NCI-H510A (cell line): ENCODE measurements around the gene RNU1-1.
"Not testable (repeated sequence)": the region's sequence is repeated elsewhere in the genome, so short reads cannot be mapped to it uniquely, and the experiment has no call there.

Source experiments
- DNase-seq: peaks from one replicate; lab custom pipeline; 2025; lab: John Stamatoyannopoulos, UW

RNU1-1 gene

DNA sequence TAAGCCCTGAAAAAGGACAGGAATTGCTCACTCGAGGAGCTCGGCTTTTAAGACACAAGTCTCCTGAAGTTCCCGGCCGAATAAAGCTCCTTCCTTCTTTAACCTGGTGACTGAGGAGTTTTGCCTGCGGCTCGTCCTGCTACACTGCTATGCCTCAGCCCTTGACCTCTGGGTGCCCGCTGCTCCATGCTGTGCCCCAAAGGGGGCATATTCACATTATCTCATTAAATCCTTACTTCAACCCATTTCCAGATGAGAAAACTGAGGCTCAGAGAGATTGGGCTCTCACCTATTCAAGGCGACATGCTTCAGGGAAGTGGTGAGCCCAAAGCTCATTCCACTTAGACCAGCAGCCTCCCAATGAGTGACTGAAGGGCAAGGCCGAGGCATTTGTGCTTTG, 20.4 kb downstream of the RNU1-1 start:
- not testable (repeated sequence) for DNase-seq

- DNase-seq = not testable (repeated sequence)
Measured at GRCh38 chr1:16492937-16493336, 21.1 kb downstream of the RNU1-1 start.

GRCh38 chr1:16491056-16491675, 22.9 kb downstream of the RNU1-1 start:
- DNase-seq = no peak

- not testable (repeated sequence) for DNase-seq
Measured at GRCh38 chr1:16489195-16489880, 24.7 kb downstream of the RNU1-1 start.

DNA sequence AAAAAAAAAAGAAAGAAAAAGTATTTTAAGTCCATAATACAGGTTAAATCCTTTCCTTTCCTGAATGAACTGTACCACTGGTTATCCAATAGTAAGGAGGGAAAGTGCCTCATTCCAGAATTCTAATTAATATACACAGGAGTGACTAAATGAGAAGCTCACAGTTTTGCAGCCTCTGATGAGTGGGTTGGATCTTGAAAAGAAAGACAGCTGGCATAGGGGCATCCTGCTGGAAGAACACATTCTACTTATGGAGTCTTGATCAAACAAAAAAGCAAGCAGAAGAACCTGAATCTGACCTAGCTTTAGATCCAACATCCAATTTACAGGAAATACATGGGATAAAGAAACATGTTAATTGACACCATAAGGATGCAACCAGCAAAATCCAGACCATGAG, 27.1 kb downstream of the RNU1-1 start:
- not testable (repeated sequence) for DNase-seq

DNA sequence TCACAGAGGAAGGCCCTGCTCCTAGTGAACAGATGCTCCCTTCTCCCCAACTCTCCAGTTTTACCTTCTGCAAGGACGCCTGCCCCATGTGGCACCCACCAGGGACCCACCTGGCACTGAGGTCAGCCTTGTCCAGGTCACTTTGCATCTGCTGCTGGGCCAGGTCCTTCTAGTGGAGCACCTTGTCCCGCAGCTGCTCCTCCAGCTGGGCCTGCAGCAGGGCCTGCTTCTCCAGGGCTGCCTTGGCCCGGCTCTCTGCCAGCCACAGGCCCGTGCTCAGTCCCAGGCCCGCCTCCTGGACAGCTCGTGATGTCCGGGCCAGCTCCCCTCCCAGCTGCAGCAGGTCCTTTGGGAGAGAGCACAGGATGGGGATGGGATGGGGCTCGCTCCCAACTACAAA, 27.8 kb downstream of the RNU1-1 start:
- not testable (repeated sequence) for DNase-seq

- DNase-seq = no peak
Measured at GRCh38 chr1:16484931-16485330, 29.2 kb downstream of the RNU1-1 start.

DNA sequence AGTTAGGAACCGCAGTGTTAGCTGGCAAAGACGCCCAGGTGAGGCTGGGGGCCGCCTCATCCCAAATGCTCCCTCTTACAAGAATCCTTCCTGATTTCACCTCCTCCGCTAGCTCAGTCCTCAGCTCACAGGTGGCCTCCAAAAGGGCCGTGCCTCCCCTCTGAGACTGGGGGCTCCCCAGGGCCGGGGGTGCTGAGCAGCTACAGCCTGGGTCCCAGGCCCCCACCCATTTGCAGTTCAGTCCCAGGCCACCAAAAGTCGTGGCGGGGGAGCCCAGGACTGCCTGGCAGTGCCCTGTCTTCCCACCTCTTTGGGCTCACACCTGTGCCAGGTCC, 29.6 kb downstream of the RNU1-1 start:
- DNase-seq = no peak

- DNase-seq = not testable (repeated sequence)
Measured at GRCh38 chr1:16483639-16484500, 30.2 kb downstream of the RNU1-1 start.

DNA sequence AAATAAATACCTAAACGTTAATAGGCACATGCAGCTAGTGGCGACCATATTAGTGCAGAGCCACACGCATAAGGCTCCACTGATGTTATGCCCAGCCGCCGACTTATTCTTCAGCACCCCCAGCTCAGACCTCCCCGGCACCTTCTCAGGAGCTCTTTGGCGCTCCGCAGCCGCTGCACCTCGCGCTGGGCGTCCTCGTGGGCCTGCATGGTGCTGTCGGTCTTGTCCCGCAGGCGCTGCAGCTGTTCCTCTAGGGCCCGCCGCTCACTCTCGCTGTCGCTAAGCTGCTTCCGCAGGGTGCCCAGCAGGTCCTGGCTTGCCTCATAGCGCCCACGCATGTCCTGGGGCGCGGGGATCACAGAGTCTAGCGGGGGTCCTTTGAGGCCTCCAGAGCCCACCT, 30.9 kb downstream of the RNU1-1 start:
- not testable (repeated sequence) for DNase-seq

- no peak for DNase-seq
Measured at GRCh38 chr1:16478091-16478490, 36.0 kb downstream of the RNU1-1 start.

- DNase-seq = not testable (repeated sequence)
Measured at GRCh38 chr1:16475771-16476770, 38.0 kb downstream of the RNU1-1 start.

- not testable (repeated sequence) for DNase-seq
Measured at GRCh38 chr1:16474891-16475290, 39.2 kb downstream of the RNU1-1 start.

GRCh38 chr1:16474166-16474800, 39.8 kb downstream of the RNU1-1 start:
- DNase-seq = no peak

DNA sequence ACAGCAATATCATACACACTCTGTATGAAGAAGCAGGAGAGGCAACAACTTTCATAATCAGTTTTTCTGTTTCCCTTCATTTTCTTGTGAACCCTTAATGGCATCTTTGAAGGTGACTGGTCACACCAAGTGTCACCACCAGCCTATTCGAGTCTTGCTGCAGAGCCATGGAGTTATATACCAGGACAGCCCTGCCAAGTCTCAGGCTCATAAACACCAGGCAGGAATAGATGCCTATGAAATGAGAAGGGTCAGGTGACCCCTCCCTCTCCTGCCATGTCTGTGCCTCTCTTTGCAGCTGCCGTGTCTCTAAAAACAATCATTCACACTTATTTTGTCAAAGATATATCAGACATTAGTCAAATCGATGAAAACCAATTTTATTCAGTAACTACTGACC, 45.5 kb downstream of the RNU1-1 start:
- no peak for DNase-seq

DNA sequence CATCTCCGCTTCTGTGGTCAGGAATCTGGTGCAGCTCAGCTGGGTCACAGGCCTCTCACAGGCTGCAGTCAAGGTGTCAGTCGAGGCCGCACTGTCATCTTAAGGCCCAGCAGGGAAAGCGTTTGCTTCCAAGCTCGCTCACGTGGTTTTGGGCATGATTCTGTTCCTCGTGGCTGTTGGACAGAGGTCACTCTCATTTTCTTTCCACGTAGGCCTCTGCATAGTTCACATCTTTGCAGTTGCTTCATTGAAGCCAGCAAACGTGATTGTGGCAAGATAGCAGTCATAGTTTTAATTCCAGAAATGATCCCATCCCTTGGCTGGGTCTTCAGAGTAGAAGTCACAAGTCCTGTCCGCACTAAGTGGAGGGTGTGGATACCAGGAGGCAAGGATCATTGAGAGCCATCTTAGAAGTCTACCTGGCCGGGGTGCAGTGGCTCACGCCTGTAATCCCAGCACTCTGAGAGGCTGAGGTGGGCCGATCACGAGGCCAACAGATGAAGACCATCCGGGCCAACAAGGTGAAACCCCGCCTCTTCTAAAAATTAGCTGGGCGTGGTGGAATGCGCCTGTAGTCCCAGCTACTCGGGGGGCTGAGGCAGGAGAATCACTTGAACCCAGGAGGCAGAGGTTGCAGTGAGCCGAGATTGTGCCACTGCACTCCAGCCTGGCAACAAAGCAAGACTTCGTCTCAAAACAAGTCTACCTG, 49.0 kb downstream of the RNU1-1 start:
- DNase-seq = no peak
